ENCODE measurements around the gene NAGPA. TPM values are rescaled to one million over a fixed set of nuclear protein-coding genes. Genes with fewer than 3 reads are reported as not detected.

NAGPA gene
- total and polyA plus RNA-seq, 2 of the 8 experiments (the other 6 are each of a cell fraction or from before 2014, with no cell fraction given) = 10.1 to 13.2 TPM

GRCh38 chr16:5034167-5034523 is 410 bp upstream of the NAGPA start (continued):
- no peak for TF ChIP-seq ATF3 (IDR thresholded peaks at IDR 0.05; ENCODE audit: insufficient read depth, low read depth, low read length)
- no peak for TF ChIP-seq SUZ12 (IDR thresholded peaks at IDR 0.05; ENCODE audit: low read length)
- TF ChIP-seq ZNF274 (IDR thresholded peaks at IDR 0.05; ENCODE audit: borderline replicate concordance, extremely low read depth, low read length) = no peak
- no peak for TF ChIP-seq SIN3A (conservative IDR thresholded peaks at IDR 0.05 in 1 of 2, IDR thresholded peaks at IDR 0.05 in 1 of 2; ENCODE audit: low read depth in 1 of 2, low read length in 2 of 2)

All from H1 (cell line).